Measurements from ENCODE around the gene MTUS2. TPM values are rescaled to one million over a fixed set of nuclear protein-coding genes. Genes with fewer than 3 reads are reported as not detected.

The MTUS2 gene
- total and polyA plus RNA-seq, 9 of the 15 experiments (the other 6 are each of a cell fraction or from before 2014, with no cell fraction given): 0.01 to 0.28 (median 0.06) TPM; not detected in 1

- H3K9me1 ChIP-seq (ENCODE audit: control insufficient read depth, insufficient read depth, low read length): no peaks in the 10 kb centered on the region
- no peak for DNase-seq (ENCODE audit: extremely low read depth in 1 of 4, low spot score in 3 of 4)
- 47% methylated on average over 3 of the region's 3 CpGs for WGBS (ENCODE audit: insufficient coverage, low coverage, missing lambda C conversion rate)
- no TSS peak for BruUV-seq (replicated peaks)
- POLR2A ChIA-PET: no interaction called here
- no peaks in the 10 kb centered on the region for H3K9me3 ChIP-seq (replicated peaks; ENCODE audit: control insufficient read depth, insufficient read depth, low read depth, low read length)
- H3K36me3 ChIP-seq (ENCODE audit: control insufficient read depth, insufficient read depth, low read length): no peaks in the 10 kb centered on the region
- no peaks in the 10 kb centered on the region for H3K79me2 ChIP-seq (ENCODE audit: control insufficient read depth, insufficient read depth, low read length)
- H3K27me3 ChIP-seq (ENCODE audit: control insufficient read depth in 2 of 2, insufficient read depth in 2 of 2, low read length in 2 of 2): peaks cover 0 to 6% of the 10 kb centered on the region in 2 experiments; a peak in 1 of 5 replicates
- H4K20me1 ChIP-seq (replicated peaks; ENCODE audit: control insufficient read depth, insufficient read depth, low read length): no peaks in the 10 kb centered on the region
- no peak for ATAC-seq
- in situ Hi-C loops (cut with MboI): no loop called here
- no peak overlapping the region for H3K4me2 ChIP-seq (ENCODE audit: insufficient read depth, low read length)
- CTCF ChIA-PET (ENCODE audit: low intra/inter-chr PET ratio): no interaction called here
- no peak overlapping the region for H3K4me3 ChIP-seq
- no peak for FAIRE-seq
- H3K27ac ChIP-seq (ENCODE audit: extremely low read depth, low read depth, low read length): no peak overlapping the region
- H3K9ac ChIP-seq (ENCODE audit: insufficient read depth in 1 of 2, low read depth in 2 of 2, low read length in 2 of 2): no peak overlapping the region
- intact Hi-C loops (cut with micrococcal nuclease): no loop called here
- H3K4me1 ChIP-seq (replicated peaks in 1 of 2; ENCODE audit: control insufficient read depth in 2 of 2, insufficient read depth in 2 of 2, low read length in 2 of 2): peaks cover 0 to 6% of the 10 kb centered on the region in 2 experiments; a peak in 3 of 5 replicates
- TF ChIP-seq POLR2G (IDR thresholded peaks at IDR 0.05; ENCODE audit: low read depth, low read length) (no peak), GTF2B (IDR thresholded peaks at IDR 0.05; ENCODE audit: extremely low read depth, insufficient read length) (no peak), BRF2 (IDR thresholded peaks at IDR 0.05; ENCODE audit: borderline replicate concordance, insufficient read depth, insufficient read length) (no peak), ZNF280A (IDR thresholded peaks at IDR 0.05; ENCODE audit: low read depth, partially characterized antibody) (no peak), NCOA1 (IDR thresholded peaks at IDR 0.05; ENCODE audit: low read depth) (no peak), CSDE1 (IDR thresholded peaks at IDR 0.05) (no peak), CHD1 (IDR thresholded peaks at IDR 0.05; ENCODE audit: low read length) (no peak), ZNF253 (CRISPR knock-in tag; conservative IDR thresholded peaks at IDR 0.05) (no peak), FUS (optimal IDR thresholded peaks at IDR 0.05; ENCODE audit: low read depth, low read length) (no peak), XRCC5 (IDR thresholded peaks at IDR 0.05; ENCODE audit: low read depth, low read length) (no peak), KAT8 (IDR thresholded peaks at IDR 0.05; ENCODE audit: low read depth) (no peak), NCOA6 (IDR thresholded peaks at IDR 0.05) (no peak), MYC (IDR thresholded peaks at IDR 0.05; ENCODE audit: low read depth, low read length) (no peak), MYC (CRISPR knock-in tag; IDR thresholded peaks at IDR 0.05; ENCODE audit: borderline replicate concordance, low read depth) (no peak), RAD51 (IDR thresholded peaks at IDR 0.05; ENCODE audit: borderline replicate concordance, low read depth) (no peak), BRCA1 (IDR thresholded peaks at IDR 0.05) (no peak), BRCA1 (CRISPR knock-in tag; IDR thresholded peaks at IDR 0.05) (no peak), ZNF583 (CRISPR knock-in tag; IDR thresholded peaks at IDR 0.05) (no peak), ZKSCAN3 (CRISPR knock-in tag; IDR thresholded peaks at IDR 0.05) (no peak), RAD21 (CRISPR knock-in tag; conservative IDR thresholded peaks at IDR 0.05 in 1 of 2, IDR thresholded peaks at IDR 0.05 in 1 of 2) (no peak), ZNF431 (CRISPR knock-in tag; IDR thresholded peaks at IDR 0.05) (no peak)
- H2AFZ ChIP-seq (ENCODE audit: low read depth, low read length): no peak overlapping the region
These were observed 566.1 kb downstream of the MTUS2 start for GRCh38 chr13:29386246-29386645.

All from K562 (cell line).